HepG2 (cell line): ENCODE results near the gene TCFL5. TPM values are rescaled to one million over a fixed set of nuclear protein-coding genes. Genes with fewer than 3 reads are reported as not detected.

Experiments used
- GPN1 ChIP-seq: sonication (generic); formaldehyde crosslinking; IDR thresholded peaks from 2 replicates; pipeline ENCODE4 v1.5.1; 2020; ENCODE audit warnings: missing genetic modification reagents, borderline replicate concordance
- HNRNPH1 ChIP-seq: fragments of 200-400 bp; formaldehyde crosslinking; optimal IDR thresholded peaks from 2 replicates; pipeline ENCODE3; 2017; ENCODE audit warnings: mild to moderate bottlenecking, low read depth, low read length
- HOXA7 ChIP-seq: sonication (generic); formaldehyde crosslinking; IDR thresholded peaks from 2 replicates; pipeline ENCODE4 v1.8.1; 2022; ENCODE audit warnings: mild to moderate bottlenecking, missing genetic modification reagents, moderate library complexity
- IRF2 ChIP-seq: IDR thresholded peaks from 2 replicates; pipeline ENCODE4 v1.6.1; 2018; ENCODE audit warnings: missing genetic modification reagents, missing compliant biosample characterization
- MED1 ChIP-seq: sonication (generic); formaldehyde crosslinking; IDR thresholded peaks from 2 replicates; pipeline ENCODE4 v1.4.0; 2020; ENCODE audit warnings: missing genetic modification reagents
- MZF1 ChIP-seq: sonication (generic); formaldehyde crosslinking; IDR thresholded peaks from 2 replicates; pipeline ENCODE4 v1.8.1; 2023; ENCODE audit warnings: mild to moderate bottlenecking, missing genetic modification reagents, borderline replicate concordance
- NFRKB ChIP-seq: fragments of 450-650 bp; IDR thresholded peaks from 2 replicates; pipeline ENCODE4 v1.6.1; 2017
- NFYC ChIP-seq: IDR thresholded peaks from 2 replicates; pipeline ENCODE4 v1.6.1; 2016; ENCODE audit warnings: missing genetic modification reagents, missing compliant biosample characterization
- REPIN1 ChIP-seq: sonication (generic); formaldehyde crosslinking; IDR thresholded peaks from 2 replicates; pipeline ENCODE4 v1.8.0; 2022; ENCODE audit warnings: missing genetic modification reagents, low read depth, mild to moderate bottlenecking, borderline replicate concordance
- TEAD3 ChIP-seq: optimal IDR thresholded peaks from 2 replicates; pipeline ENCODE3; 2016; ENCODE audit warnings: borderline replicate concordance
- ZBTB7B ChIP-seq: sonication (generic); formaldehyde crosslinking; IDR thresholded peaks from 2 replicates; pipeline ENCODE4 v1.4.0; 2020; ENCODE audit warnings: missing genetic modification reagents
- ZFP41 ChIP-seq: sonication (generic); formaldehyde crosslinking; IDR thresholded peaks from 2 replicates; pipeline ENCODE4 v1.4.0; 2020; ENCODE audit warnings: mild to moderate bottlenecking, missing genetic modification reagents, borderline replicate concordance
- ZIK1 ChIP-seq: sonication (generic); formaldehyde crosslinking; IDR thresholded peaks from 2 replicates; pipeline ENCODE4 v1.5.0; 2020; ENCODE audit warnings: mild to moderate bottlenecking, low read depth, missing genetic modification reagents, borderline replicate concordance
- ZNF549 ChIP-seq: sonication (generic); formaldehyde crosslinking; IDR thresholded peaks from 2 replicates; pipeline ENCODE4 v1.5.0; 2020; ENCODE audit warnings: missing genetic modification reagents
- ZNF589 ChIP-seq: sonication (generic); formaldehyde crosslinking; conservative IDR thresholded peaks from 2 replicates; pipeline ENCODE4 v1.8.0; 2022; ENCODE audit warnings: mild to moderate bottlenecking, moderate library complexity, missing genetic modification reagents
- ZNF616 ChIP-seq: sonication (generic); formaldehyde crosslinking; IDR thresholded peaks from 2 replicates; pipeline ENCODE4 v1.5.0; 2020; ENCODE audit warnings: low read depth, mild to moderate bottlenecking, missing genetic modification reagents
- ZSCAN9 ChIP-seq: IDR thresholded peaks from 2 replicates; pipeline ENCODE4 v1.6.1; 2016; ENCODE audit warnings: borderline replicate concordance
- polyA plus RNA-seq, 8 experiments: library from polyadenylated mRNA; depleted of rRNA in 3 of 8; stranded (reverse) in 7 of 8; unstranded in 1 of 8; fragments of >200 nt; fragmentation: Illumina TruSeq in 4 of 8; extraction: Trizol in 4 of 8; gene quantifications; 2 replicates each; pipeline versions ENCODE4 v1.2.1 to v1.2.3, GENCODE V29; 2011 to 2016; ENCODE audit warnings: low read depth in 4 of 8, missing spikeins in 1 of 8, mixed read lengths in 1 of 8; ENCODE audit not compliant: insufficient read depth in 1 of 8
- total RNA-seq, 5 experiments: library from RNA; depleted of rRNA; stranded (reverse); fragments of >200 nt; fragmentation: Illumina TruSeq; extraction: Trizol; gene quantifications; 2 replicates each; pipeline ENCODE4 v1.2.3, GENCODE V29; 2016; ENCODE audit warnings: low read depth in 1 of 5
- TF ChIP-seq, protein P1 (sequence below), 2 experiments: sonication (generic) in 1 of 2; formaldehyde crosslinking in 1 of 2; IDR thresholded peaks; 2 replicates each; pipeline versions ENCODE4 v1.5.1 to v1.6.1; 2011 to 2020; ENCODE audit warnings: borderline replicate concordance in 1 of 2, low read depth in 1 of 2, low read length in 1 of 2, mild to moderate bottlenecking in 1 of 2, missing genetic modification reagents in 1 of 2, moderate library complexity in 1 of 2
- TF ChIP-seq, protein P2 (sequence below): sonication (generic); formaldehyde crosslinking; IDR thresholded peaks from 2 replicates; pipeline ENCODE4 v1.8.0; 2022; ENCODE audit warnings: missing genetic modification reagents, mild to moderate bottlenecking, moderate library complexity, borderline replicate concordance
- TF ChIP-seq, protein P3 (sequence below): sonication (generic); formaldehyde crosslinking; IDR thresholded peaks from 2 replicates; pipeline ENCODE4 v1.8.0; 2022; ENCODE audit warnings: missing genetic modification reagents, mild to moderate bottlenecking, inconsistent platforms, borderline replicate concordance
- TF ChIP-seq, protein P4 (sequence below): sonication (generic); formaldehyde crosslinking; IDR thresholded peaks from 2 replicates; pipeline ENCODE4 v1.4.0; 2020; ENCODE audit warnings: mild to moderate bottlenecking, low read depth, missing genetic modification reagents
- TF ChIP-seq, protein P5 (sequence below): sonication (generic); formaldehyde crosslinking; conservative IDR thresholded peaks from 2 replicates; pipeline ENCODE4 v1.4.0; 2020; ENCODE audit warnings: missing genetic modification reagents

Gene TCFL5
- total and polyA plus RNA-seq, 2 of the 13 experiments (the other 11 are each of a cell fraction or from before 2014, with no cell fraction given), result 14.8 to 20.0 TPM

DNA sequence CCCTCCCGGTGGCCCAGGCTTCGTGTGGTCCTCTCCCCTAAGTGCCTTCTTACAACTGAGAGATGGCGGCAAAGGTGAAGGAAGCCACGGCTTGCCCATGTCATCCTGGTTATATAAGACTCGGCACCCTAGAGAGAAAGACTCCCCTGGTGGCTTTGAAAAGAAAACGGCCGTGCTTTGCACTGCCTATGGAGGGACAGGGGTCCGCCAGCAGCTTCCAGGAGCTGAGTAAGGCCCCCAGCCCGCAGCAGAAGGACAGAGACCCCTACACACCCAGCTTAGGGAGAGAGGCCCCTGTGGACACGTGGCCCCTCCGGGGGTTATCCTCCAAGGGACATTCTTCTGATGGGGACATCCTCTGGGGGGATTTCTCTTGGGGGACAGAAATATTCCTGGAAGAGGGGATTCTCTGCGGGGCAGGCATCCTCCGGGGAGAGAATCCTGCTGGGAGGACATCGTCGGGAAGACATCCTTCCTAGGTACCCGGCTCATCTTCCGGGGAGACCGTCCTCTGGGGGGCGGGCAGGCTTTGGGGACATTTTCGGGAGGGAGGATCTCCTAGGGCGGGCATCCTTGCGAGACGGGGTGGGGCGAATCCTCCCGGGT lies 57.5 kb downstream of the TCFL5 start (continued):
- TF ChIP-seq TEAD3 (CRISPR knock-in tag) (no peak), MZF1 (CRISPR knock-in tag) (no peak), NFRKB (no peak), ZNF616 (CRISPR knock-in tag) (no peak), HOXA7 (CRISPR knock-in tag) (no peak), MED1 (CRISPR knock-in tag) (no peak), ZIK1 (CRISPR knock-in tag) (no peak), REPIN1 (no peak), ZBTB7B (CRISPR knock-in tag) (peak; percentile 37; the same call in 1 of the 2 replicates), ZNF589 (CRISPR knock-in tag) (no peak), GPN1 (CRISPR knock-in tag) (no peak), HNRNPH1 (no peak), ZNF549 (CRISPR knock-in tag) (no peak), NFYC (CRISPR knock-in tag) (no peak), IRF2 (CRISPR knock-in tag) (peak; percentile 29; the same call in 1 of the 2 replicates), ZSCAN9 (0 out of 2 replicates have a peak, but pooled peaks have one; percentile 8), ZFP41 (CRISPR knock-in tag) (no peak)
- TF ChIP-seq, protein P1, sequence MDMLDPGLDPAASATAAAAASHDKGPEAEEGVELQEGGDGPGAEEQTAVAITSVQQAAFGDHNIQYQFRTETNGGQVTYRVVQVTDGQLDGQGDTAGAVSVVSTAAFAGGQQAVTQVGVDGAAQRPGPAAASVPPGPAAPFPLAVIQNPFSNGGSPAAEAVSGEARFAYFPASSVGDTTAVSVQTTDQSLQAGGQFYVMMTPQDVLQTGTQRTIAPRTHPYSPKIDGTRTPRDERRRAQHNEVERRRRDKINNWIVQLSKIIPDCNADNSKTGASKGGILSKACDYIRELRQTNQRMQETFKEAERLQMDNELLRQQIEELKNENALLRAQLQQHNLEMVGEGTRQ (IDR thresholded peaks at IDR 0.05; ENCODE audit: low read depth, low read length), result no peak
- TF ChIP-seq, protein P1 (CRISPR knock-in tag; IDR thresholded peaks at IDR 0.05; ENCODE audit: borderline replicate concordance), result no peak
- TF ChIP-seq, protein P2, sequence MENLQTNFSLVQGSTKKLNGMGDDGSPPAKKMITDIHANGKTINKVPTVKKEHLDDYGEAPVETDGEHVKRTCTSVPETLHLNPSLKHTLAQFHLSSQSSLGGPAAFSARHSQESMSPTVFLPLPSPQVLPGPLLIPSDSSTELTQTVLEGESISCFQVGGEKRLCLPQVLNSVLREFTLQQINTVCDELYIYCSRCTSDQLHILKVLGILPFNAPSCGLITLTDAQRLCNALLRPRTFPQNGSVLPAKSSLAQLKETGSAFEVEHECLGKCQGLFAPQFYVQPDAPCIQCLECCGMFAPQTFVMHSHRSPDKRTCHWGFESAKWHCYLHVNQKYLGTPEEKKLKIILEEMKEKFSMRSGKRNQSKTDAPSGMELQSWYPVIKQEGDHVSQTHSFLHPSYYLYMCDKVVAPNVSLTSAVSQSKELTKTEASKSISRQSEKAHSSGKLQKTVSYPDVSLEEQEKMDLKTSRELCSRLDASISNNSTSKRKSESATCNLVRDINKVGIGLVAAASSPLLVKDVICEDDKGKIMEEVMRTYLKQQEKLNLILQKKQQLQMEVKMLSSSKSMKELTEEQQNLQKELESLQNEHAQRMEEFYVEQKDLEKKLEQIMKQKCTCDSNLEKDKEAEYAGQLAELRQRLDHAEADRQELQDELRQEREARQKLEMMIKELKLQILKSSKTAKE (CRISPR knock-in tag), result no peak
- TF ChIP-seq, protein P3, sequence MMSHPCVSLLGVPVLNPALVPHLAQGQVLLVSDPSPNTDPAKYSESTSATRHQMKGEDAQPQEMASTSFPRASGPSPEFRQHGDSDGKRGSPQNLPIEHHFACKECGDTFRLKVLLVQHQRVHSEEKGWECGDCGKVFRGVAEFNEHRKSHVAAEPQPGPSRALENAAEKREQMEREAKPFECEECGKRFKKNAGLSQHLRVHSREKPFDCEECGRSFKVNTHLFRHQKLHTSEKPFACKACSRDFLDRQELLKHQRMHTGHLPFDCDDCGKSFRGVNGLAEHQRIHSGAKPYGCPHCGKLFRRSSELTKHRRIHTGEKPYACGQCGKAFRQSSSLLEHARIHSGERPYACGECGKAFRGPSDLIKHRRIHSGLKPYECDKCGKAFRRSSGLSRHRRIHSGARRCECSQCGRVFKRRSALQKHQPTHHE (CRISPR knock-in tag), result no peak
- TF ChIP-seq, protein P4, sequence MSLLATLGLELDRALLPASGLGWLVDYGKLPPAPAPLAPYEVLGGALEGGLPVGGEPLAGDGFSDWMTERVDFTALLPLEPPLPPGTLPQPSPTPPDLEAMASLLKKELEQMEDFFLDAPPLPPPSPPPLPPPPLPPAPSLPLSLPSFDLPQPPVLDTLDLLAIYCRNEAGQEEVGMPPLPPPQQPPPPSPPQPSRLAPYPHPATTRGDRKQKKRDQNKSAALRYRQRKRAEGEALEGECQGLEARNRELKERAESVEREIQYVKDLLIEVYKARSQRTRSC (CRISPR knock-in tag), result no peak
- TF ChIP-seq, protein P5, sequence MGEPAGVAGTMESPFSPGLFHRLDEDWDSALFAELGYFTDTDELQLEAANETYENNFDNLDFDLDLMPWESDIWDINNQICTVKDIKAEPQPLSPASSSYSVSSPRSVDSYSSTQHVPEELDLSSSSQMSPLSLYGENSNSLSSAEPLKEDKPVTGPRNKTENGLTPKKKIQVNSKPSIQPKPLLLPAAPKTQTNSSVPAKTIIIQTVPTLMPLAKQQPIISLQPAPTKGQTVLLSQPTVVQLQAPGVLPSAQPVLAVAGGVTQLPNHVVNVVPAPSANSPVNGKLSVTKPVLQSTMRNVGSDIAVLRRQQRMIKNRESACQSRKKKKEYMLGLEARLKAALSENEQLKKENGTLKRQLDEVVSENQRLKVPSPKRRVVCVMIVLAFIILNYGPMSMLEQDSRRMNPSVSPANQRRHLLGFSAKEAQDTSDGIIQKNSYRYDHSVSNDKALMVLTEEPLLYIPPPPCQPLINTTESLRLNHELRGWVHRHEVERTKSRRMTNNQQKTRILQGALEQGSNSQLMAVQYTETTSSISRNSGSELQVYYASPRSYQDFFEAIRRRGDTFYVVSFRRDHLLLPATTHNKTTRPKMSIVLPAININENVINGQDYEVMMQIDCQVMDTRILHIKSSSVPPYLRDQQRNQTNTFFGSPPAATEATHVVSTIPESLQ (CRISPR knock-in tag), result no peak
